ENCODE data around the gene LRRC1. TPM values are rescaled to one million over a fixed set of nuclear protein-coding genes. Genes with fewer than 3 reads are reported as not detected.

LRRC1 gene
- total RNA-seq, 1 experiment from 2014 or later, result 10.3 TPM

GRCh38 chr6:53910834-53911233 is 116.0 kb downstream of the LRRC1 start:
- no peak overlapping the region for H3T11ph ChIP-seq (ENCODE audit: low read length)
- H3K4me3 Mint-ChIP-seq, result no peak overlapping the region
- no peak overlapping the region for H3K14ac ChIP-seq (ENCODE audit: insufficient read depth, low read length)
- no peak overlapping the region for H2BK120ac ChIP-seq (ENCODE audit: low read depth, low read length, poor library complexity, severe bottlenecking)
- no peaks in the 10 kb centered on the region for H3K9me3 ChIP-seq (ENCODE audit: control insufficient read depth, low read depth, low read length)
- no peak overlapping the region for H2BK20ac ChIP-seq (ENCODE audit: low read depth, low read length, poor library complexity, severe bottlenecking)
- no peak overlapping the region for H3K23ac ChIP-seq (ENCODE audit: insufficient read length, low read depth, low read length)
- H3K27me3 Mint-ChIP-seq (ENCODE audit: low read depth), result no peaks in the 10 kb centered on the region
- DNase-seq, result no peak
- no CpG with 5 or more reads among the region's 4 CpGs for WGBS (ENCODE audit: extremely low coverage, insufficient read length, low lambda C conversion rate)
- no peaks in the 10 kb centered on the region for H3K79me2 ChIP-seq (ENCODE audit: insufficient read depth, low read length)
- no peaks in the 10 kb centered on the region for H4K20me1 ChIP-seq (ENCODE audit: control insufficient read depth, insufficient read depth, insufficient read length)
- H3K4me1 ChIP-seq (ENCODE audit: insufficient read depth, low read length), result no peaks in the 10 kb centered on the region; the same call in 1 of the 2 replicates
- no peak overlapping the region for H3K27ac ChIP-seq (ENCODE audit: insufficient read length, low read depth, low read length)
- TF ChIP-seq CTCF (conservative IDR thresholded peaks at IDR 0.05), result no peak
- no peak overlapping the region for H3K9ac ChIP-seq (ENCODE audit: extremely low read depth, insufficient read length, low read length)
- H2BK12ac ChIP-seq (ENCODE audit: insufficient read length, low read depth, low read length), result no peak overlapping the region
- no peak overlapping the region for H3K56ac ChIP-seq (ENCODE audit: insufficient read length, low read depth, low read length)
- H2AK5ac ChIP-seq (ENCODE audit: insufficient read length, low read length), result no peak overlapping the region
- no peak overlapping the region for H3K4ac ChIP-seq (ENCODE audit: low read depth, low read length)
- peaks cover 12 to 18% of the 10 kb centered on the region in 2 experiments for H3K4me1 Mint-ChIP-seq
- no peak overlapping the region for H2BK5ac ChIP-seq (ENCODE audit: insufficient read length, low read length)
- H2BK15ac ChIP-seq (ENCODE audit: low read depth, low read length), result no peak overlapping the region
- H4K91ac ChIP-seq (ENCODE audit: insufficient read length, low read depth, low read length), result no peak overlapping the region
- no peaks in the 10 kb centered on the region for H3K27me3 ChIP-seq (ENCODE audit: insufficient read depth, low read length)
- no peak overlapping the region for H3K18ac ChIP-seq (ENCODE audit: insufficient read length, low read depth, low read length)
- no peaks in the 10 kb centered on the region for H3K79me1 ChIP-seq (ENCODE audit: insufficient read depth, low read depth, low read length, poor library complexity, severe bottlenecking)
- no peak overlapping the region for H2AFZ ChIP-seq (ENCODE audit: low read length)
- H4K8ac ChIP-seq (replicated peaks; ENCODE audit: insufficient read length, low read depth, low read length), result no peak overlapping the region
- H3K36me3 Mint-ChIP-seq (ENCODE audit: insufficient read depth in 1 of 3, low read depth in 3 of 3), result peaks cover 0 to 4% (median 0%) of the 10 kb centered on the region in 3 experiments; a peak in 2 of 7 replicates
- H3K4me2 ChIP-seq (ENCODE audit: insufficient read depth, insufficient read length, low read length), result no peak overlapping the region
- H3K27ac Mint-ChIP-seq, result no peak overlapping the region
- H3K9me3 Mint-ChIP-seq, result no peaks in the 10 kb centered on the region
- no peaks in the 10 kb centered on the region for H3K23me2 ChIP-seq (ENCODE audit: insufficient read length, low read depth, low read length, poor library complexity, severe bottlenecking)
- H4K5ac ChIP-seq (ENCODE audit: insufficient read length, low read depth, low read length), result no peak overlapping the region

Data from H9 (cell line).